ENCODE data around the gene ADARB2. TPM values are rescaled to one million over a fixed set of nuclear protein-coding genes. Genes with fewer than 3 reads are reported as not detected.

Gene ADARB2
- total and polyA plus RNA-seq, 10 of the 15 experiments (the other 5 are each of a cell fraction or from before 2014, with no cell fraction given): 0.02 to 4.1 (median 0.76) TPM

DNA sequence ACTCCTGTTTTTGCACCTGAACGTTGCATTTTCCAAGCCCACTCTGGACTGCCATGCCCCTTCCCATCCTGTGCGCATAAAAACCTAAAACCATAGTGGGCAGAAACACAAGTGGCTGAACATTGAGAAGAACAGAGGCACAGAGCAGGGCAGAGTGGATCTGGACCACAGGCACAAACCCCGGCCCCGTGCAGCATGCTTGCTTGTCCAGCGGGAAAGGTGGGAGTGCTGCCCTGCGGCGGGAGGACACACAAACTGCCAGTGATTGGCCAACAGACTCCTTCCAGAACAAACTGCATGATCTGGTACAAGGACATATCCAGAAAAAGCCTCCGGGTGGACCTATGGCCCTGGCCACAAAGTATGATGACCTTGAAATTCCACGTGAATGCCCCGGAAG is 42.5 kb upstream of the ADARB2 start:
- no peaks in the 10 kb centered on the region; a peak in 1 of 4 replicates for H3K27me3 ChIP-seq (replicated peaks in 1 of 2; ENCODE audit: control insufficient read depth in 2 of 2, insufficient read depth in 2 of 2, low read length in 1 of 2)
- no peak for FAIRE-seq
- no peaks in the 10 kb centered on the region; the same call in 2 of the 3 replicates for H3K9me3 ChIP-seq (replicated peaks; ENCODE audit: control insufficient read depth, insufficient read depth, low read length)
- SMC1A ChIA-PET (ENCODE audit: uncharacterized antibody, unreplicated experiment): no interaction called here
- WGBS (ENCODE audit: insufficient coverage, insufficient replicate concordance, low lambda C conversion rate, missing lambda C conversion rate): 51% methylated on average over 10 of the region's 10 CpGs
- no TSS peak for BruUV-seq (replicated peaks)
- CTCF ChIA-PET: no interaction called here
- POLR2A ChIA-PET: no interaction called here
- no peak overlapping the region for H3K27ac ChIP-seq (ENCODE audit: control insufficient read depth, insufficient read depth)
- no peaks in the 10 kb centered on the region for H4K20me1 ChIP-seq (ENCODE audit: control insufficient read depth, insufficient read depth)
- H3K4me2 ChIP-seq (ENCODE audit: control insufficient read depth, insufficient read depth): no peak overlapping the region
- H3K4me3 ChIP-seq: no peak overlapping the region
- no peaks in the 10 kb centered on the region for H3K36me3 ChIP-seq (ENCODE audit: control insufficient read depth in 2 of 2, insufficient read depth in 2 of 2, low read length in 1 of 2)
- no peaks in the 10 kb centered on the region for H3K4me1 ChIP-seq (ENCODE audit: control insufficient read depth, insufficient read depth, low read length)
- no peak for ATAC-seq
- H2AFZ ChIP-seq (ENCODE audit: control insufficient read depth, low read depth, low read length): no peak overlapping the region
- TF ChIP-seq, protein P1, sequence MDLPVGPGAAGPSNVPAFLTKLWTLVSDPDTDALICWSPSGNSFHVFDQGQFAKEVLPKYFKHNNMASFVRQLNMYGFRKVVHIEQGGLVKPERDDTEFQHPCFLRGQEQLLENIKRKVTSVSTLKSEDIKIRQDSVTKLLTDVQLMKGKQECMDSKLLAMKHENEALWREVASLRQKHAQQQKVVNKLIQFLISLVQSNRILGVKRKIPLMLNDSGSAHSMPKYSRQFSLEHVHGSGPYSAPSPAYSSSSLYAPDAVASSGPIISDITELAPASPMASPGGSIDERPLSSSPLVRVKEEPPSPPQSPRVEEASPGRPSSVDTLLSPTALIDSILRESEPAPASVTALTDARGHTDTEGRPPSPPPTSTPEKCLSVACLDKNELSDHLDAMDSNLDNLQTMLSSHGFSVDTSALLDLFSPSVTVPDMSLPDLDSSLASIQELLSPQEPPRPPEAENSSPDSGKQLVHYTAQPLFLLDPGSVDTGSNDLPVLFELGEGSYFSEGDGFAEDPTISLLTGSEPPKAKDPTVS (IDR thresholded peaks at IDR 0.05; ENCODE audit: low read depth, low read length): no peak
- TF ChIP-seq MTA3 (IDR thresholded peaks at IDR 0.05; ENCODE audit: borderline replicate concordance, low read length) (no peak), NR2F1 (conservative IDR thresholded peaks at IDR 0.05) (no peak), GATAD2B (conservative IDR thresholded peaks at IDR 0.05; ENCODE audit: low read depth) (no peak), ZBED1 (IDR thresholded peaks at IDR 0.05; ENCODE audit: borderline replicate concordance) (no peak)
- TF ChIP-seq, protein P2, sequence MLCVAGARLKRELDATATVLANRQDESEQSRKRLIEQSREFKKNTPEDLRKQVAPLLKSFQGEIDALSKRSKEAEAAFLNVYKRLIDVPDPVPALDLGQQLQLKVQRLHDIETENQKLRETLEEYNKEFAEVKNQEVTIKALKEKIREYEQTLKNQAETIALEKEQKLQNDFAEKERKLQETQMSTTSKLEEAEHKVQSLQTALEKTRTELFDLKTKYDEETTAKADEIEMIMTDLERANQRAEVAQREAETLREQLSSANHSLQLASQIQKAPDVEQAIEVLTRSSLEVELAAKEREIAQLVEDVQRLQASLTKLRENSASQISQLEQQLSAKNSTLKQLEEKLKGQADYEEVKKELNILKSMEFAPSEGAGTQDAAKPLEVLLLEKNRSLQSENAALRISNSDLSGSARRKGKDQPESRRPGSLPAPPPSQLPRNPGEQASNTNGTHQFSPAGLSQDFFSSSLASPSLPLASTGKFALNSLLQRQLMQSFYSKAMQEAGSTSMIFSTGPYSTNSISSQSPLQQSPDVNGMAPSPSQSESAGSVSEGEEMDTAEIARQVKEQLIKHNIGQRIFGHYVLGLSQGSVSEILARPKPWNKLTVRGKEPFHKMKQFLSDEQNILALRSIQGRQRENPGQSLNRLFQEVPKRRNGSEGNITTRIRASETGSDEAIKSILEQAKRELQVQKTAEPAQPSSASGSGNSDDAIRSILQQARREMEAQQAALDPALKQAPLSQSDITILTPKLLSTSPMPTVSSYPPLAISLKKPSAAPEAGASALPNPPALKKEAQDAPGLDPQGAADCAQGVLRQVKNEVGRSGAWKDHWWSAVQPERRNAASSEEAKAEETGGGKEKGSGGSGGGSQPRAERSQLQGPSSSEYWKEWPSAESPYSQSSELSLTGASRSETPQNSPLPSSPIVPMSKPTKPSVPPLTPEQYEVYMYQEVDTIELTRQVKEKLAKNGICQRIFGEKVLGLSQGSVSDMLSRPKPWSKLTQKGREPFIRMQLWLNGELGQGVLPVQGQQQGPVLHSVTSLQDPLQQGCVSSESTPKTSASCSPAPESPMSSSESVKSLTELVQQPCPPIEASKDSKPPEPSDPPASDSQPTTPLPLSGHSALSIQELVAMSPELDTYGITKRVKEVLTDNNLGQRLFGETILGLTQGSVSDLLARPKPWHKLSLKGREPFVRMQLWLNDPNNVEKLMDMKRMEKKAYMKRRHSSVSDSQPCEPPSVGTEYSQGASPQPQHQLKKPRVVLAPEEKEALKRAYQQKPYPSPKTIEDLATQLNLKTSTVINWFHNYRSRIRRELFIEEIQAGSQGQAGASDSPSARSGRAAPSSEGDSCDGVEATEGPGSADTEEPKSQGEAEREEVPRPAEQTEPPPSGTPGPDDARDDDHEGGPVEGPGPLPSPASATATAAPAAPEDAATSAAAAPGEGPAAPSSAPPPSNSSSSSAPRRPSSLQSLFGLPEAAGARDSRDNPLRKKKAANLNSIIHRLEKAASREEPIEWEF (IDR thresholded peaks at IDR 0.05; ENCODE audit: insufficient replicate concordance, low read depth, low read length): no peak
- RAD21 ChIA-PET (ENCODE audit: unreplicated experiment): no interaction called here
- in situ Hi-C loops (cut with MboI): no loop called here
- no peaks in the 10 kb centered on the region for H3K79me2 ChIP-seq (ENCODE audit: control insufficient read depth, insufficient read depth, low read length)
- DNase-seq (ENCODE audit: low read depth, low spot score): no peak
- no peak overlapping the region for H3K9ac ChIP-seq (ENCODE audit: control insufficient read depth, insufficient read depth, low read length)
- intact Hi-C loops (cut with micrococcal nuclease; ENCODE audit: unreplicated experiment): no loop called here

Data from GM12878 (cell line).